D721Med (cell line): ENCODE measurements around the gene HS6ST1.

Experiments
- DNase-seq: peaks from one replicate; pipeline ENCODE4 v3.0.0; 2011; ENCODE audit warnings: low spot score; ENCODE audit not compliant: insufficient read length
- FAIRE-seq: peaks from 2 replicates; lab custom pipeline; 2011; peaks lifted over from hg19 to GRCh38; lab: Jason Lieb, UNC
- TF ChIP-seq, protein P1 (sequence below): IDR thresholded peaks from 2 replicates; pipeline ENCODE4 v1.5.1; 2012; ENCODE audit warnings: mild to moderate bottlenecking, control low read depth; ENCODE audit not compliant: insufficient read depth; ENCODE audit errors: missing control alignments

Gene HS6ST1

DNA sequence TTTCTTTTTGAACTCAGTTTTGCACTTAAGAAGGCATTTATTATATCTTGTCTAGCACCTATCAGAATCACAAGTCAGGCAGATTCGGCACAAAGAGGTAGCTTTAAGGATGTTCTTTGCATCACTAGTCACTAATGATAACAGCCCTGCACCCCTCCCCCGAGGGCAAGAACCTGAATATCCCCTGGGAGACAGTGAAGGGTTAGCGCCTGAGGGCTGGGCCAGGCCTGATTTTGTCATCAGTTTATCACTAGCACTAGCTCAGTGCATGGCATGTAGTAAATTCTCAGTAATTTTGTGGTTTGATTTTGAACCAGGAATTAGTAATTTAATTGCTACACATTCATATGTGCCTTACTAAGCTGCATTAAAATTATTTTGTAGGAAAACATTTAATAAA, 23.9 kb upstream of the HS6ST1 start:
- no peak for FAIRE-seq
- no peak for DNase-seq
- TF ChIP-seq, protein P1, sequence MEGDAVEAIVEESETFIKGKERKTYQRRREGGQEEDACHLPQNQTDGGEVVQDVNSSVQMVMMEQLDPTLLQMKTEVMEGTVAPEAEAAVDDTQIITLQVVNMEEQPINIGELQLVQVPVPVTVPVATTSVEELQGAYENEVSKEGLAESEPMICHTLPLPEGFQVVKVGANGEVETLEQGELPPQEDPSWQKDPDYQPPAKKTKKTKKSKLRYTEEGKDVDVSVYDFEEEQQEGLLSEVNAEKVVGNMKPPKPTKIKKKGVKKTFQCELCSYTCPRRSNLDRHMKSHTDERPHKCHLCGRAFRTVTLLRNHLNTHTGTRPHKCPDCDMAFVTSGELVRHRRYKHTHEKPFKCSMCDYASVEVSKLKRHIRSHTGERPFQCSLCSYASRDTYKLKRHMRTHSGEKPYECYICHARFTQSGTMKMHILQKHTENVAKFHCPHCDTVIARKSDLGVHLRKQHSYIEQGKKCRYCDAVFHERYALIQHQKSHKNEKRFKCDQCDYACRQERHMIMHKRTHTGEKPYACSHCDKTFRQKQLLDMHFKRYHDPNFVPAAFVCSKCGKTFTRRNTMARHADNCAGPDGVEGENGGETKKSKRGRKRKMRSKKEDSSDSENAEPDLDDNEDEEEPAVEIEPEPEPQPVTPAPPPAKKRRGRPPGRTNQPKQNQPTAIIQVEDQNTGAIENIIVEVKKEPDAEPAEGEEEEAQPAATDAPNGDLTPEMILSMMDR, result no peak

DNA sequence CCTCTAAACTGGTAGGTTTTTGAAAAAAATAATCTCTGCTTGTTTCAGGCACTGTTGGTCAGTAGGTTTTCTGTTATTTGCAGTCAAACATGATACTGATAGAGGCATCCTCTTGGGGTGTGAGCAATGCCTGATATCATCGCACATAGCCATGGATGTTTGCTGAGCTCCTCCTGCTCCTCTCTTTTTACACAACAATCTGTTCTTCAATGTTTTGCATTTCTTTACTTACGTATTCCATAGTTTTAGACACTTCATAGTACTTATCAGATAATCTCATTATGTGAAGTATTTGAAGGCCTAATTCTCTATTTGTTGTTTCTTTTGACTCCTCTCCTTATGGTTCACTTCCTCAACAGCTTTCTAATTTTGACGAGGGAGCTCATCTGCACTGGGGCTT, 23.0 kb upstream of the HS6ST1 start:
- FAIRE-seq (no peak), DNase-seq (no peak)
- TF ChIP-seq, protein P1, result no peak

DNA sequence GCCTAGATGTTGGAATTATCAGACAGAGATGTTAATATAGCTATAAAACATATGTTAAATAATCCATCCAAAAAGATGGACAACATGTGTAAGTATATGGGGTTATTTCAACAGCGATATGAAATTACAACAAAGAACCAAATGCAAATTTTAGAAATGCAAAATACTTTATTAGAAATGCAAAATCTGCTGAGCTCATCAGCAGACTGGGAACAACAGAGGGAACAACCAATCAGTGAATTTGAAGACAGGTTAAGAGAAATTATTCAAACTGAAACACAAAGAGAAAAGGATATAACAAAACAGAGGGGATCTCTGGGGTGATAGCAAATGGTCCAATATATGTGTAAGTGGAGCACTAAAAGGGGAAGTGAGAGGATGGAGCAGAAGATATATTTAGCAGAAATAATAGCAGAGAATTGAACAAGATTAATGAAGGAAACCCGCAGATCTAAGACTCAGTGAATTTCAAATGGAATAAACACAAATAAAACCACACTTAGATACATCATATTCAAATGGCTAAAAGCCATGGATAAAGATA, 13.5 kb upstream of the HS6ST1 start:
- TF ChIP-seq, protein P1, result no peak
- FAIRE-seq (no peak), DNase-seq (no peak)

DNA sequence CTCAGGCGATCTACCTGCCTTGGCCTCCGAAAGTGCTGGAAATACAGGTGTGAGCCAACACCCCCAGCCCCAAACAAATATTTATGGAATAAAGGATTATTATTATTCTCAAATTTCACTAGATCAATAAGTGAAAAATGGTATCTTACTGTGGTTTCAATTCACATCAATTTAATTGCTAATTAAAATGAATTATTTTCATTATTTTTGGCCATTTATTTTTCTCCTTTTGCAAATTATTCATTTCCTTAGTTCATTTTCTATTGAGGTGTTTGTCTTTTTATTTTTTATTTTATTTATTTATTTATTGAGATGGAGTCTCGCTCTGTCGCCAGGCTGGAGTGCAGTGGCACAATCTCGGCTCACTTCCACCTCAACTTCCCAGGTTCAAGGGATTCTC, 11.9 kb upstream of the HS6ST1 start:
- FAIRE-seq, result no peak
- DNase-seq, result no peak

DNA sequence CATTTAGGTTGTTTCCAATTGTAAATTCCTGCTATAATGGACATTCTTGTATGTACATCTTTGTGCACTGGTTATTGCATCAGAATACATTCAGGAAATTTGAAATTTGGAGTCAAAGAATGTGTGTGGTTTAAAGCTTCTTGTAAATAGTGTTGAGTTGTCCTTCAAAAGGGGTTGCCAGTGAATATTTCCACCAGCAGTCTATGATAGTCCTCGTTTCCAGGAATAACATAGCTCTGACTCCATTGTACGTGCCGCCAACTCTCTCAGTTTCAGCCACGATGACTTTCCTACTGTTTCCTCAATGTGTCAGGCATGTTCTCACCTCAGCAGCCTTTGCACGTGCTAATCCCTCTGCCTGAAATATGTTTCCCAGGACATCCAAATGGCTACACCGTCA, 10.9 kb upstream of the HS6ST1 start:
- TF ChIP-seq, protein P1, result no peak
- FAIRE-seq, result no peak

More for the DNA sequence above, 11.9 kb upstream of the HS6ST1 start:
- TF ChIP-seq, protein P1, result no peak

DNA sequence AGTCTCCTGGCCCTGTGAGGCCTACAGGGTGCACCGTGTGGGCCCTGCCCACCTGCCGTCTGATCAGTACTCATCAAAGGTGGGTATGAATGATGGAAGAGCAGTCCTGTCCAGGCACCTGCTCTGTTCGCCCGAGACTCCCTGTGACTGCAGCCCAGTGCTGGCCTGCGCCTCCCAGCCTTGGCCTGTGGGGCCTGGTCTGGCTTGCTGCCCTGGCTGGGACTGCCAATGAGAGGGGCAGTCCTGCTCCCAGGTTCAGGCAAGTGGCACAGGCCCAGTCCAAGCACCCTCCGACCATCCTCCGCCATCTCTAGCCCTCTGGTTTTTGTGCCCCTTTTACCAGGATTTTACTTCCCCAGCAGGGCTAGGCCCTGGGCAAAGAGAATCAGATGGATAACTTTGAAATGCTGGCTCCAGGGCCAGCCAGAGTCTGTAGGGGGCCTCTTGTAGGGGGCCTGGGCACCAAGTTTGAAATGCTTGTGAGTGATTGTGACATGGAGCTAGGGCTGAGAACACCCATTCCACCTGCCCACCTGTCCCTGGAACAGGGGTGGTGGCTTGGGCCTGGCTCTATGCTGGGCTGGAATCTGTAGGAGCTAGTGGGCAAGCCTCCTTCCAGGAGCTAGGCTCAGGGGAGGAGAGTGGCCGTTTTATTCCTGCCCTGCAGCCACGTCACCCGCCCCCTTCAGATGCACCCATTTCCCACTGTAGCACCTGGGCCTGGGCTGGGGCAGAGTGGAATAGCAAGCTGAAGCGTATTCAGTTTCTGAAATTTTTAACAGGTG, 8.7 kb upstream of the HS6ST1 start:
- TF ChIP-seq, protein P1, result no peak
- no peak for FAIRE-seq
- DNase-seq, result no peak

More for the DNA sequence above, 10.9 kb upstream of the HS6ST1 start:
- no peak for DNase-seq

DNA sequence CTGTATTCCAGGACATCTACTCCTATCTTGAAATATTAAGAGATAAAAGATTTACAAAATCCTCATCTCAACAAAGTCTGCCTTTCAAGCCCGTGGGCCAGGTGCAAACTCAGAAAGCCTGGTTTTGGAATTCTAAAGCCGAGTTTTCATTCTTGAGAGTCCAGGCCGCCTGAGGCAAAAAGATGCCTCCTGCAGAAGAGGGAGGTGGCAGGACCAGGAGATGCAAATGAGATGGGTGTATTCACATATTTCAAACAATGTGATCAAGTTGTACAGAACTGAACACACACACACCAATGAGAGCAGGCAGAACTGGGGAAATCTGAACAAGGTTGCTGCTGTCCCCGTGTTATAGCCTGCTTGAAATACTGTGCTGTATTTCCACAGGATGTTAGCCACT, 7.7 kb upstream of the HS6ST1 start:
- TF ChIP-seq, protein P1, result no peak
- DNase-seq (no peak), FAIRE-seq (no peak)
